ENCODE measurements around the gene WDFY2.
A peak's percentile ranks its signal among the peaks of the same experiment; 100 is the strongest.
"Not testable (repeated sequence)": the region's sequence is repeated elsewhere in the genome, so short reads cannot be mapped to it uniquely, and the experiment has no call there.

The WDFY2 gene, protein sequence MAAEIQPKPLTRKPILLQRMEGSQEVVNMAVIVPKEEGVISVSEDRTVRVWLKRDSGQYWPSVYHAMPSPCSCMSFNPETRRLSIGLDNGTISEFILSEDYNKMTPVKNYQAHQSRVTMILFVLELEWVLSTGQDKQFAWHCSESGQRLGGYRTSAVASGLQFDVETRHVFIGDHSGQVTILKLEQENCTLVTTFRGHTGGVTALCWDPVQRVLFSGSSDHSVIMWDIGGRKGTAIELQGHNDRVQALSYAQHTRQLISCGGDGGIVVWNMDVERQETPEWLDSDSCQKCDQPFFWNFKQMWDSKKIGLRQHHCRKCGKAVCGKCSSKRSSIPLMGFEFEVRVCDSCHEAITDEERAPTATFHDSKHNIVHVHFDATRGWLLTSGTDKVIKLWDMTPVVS

DNA sequence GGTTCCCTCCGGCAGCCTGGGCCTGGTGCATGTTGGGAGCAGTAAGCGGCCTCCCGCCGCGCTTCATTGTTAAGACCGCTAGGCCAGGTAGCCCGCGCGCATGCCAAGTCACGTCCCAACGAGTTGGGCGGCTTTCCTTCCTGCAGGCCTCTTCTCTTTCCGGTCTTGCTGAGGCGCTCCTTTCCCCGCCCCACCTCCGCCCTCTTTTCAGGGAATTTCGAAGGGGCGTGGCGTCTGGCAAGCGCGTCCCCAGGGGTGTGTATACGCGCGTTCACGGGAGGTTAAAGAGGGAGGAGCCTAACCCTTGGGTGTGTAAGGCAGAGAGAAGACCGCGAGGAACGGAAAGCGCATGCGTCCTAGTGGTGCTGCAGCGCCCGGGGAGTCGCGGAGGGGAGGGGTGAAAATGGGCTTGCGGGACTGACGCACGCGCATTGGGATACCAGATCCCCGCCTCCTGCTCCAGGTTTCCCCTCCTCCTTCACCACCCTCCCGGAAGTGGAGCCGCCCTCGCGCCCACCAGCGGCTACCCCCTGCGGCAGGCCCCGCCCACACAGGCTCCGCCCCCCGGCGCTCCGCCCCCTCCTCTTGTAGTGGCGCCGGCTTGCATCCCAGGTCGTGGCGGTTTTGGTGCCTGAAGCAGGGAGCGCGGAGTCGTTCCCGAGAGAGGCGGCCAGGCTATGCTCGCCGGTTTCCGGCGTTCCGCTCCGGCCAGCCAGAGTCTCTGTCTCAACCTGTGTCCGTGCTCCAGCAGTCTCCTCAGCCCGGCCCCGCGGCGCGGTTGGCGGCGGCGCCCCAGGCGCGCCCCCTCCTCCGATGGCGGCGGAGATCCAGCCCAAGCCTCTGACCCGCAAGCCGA, at the start of gene WDFY2:
Gene WDFY2, plus strand, starts transcription at position 588 of the 856 bp plus-strand sequence. Its CDS starts 226 bp downstream, at position 814.
- DNase-seq (ENCODE audit: low spot score), result peak; percentile 91

DNA sequence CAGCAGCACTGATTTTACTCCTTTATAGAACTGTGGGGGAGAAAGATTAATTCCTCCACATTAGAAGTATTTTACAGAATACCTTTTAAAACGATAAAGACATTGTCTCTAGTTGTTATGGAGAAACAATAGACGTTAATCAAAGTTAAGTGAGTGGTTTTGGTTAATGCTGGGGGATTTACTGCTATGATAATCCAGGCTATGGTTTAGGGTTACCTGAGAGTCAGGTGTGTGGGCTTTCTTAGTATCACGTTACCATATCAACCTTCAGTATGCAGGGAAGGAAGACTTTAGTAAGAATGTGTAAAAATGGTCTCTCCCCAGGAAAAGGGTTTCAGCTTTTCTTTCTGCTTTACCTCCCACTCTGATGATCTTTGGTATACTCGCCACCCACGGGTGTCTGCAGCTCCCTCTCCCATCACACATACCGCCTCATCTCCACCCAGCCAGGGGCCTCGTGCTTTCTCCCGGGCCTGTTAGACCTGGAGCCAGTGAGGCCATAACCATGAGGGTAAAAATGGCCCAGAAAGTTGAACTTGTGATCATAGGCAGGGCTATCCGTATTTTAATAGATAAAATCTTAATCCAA, 45.6 kb upstream of the WDFY2 start:
- DNase-seq (ENCODE audit: low spot score), result peak; percentile 29

DNA sequence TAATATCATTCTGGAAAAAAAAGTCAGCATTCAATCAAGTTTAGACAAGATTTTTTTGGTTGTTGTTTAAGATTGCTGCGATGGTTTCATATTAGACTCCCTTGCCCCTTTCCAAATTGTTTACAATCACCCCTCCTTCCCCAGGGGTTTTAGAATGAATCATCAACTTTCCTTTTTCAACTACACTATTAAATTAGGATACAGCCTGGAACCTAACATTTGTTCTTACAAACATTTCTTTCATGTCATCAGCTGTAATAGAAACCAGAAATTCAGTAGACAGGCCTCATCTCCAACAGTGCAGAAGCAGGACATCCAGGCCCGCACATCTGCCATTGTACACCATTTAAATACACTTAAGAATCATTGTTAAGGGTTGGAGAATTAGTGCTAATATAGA, 44.4 kb upstream of the WDFY2 start:
- no peak for DNase-seq (ENCODE audit: low spot score)

DNA sequence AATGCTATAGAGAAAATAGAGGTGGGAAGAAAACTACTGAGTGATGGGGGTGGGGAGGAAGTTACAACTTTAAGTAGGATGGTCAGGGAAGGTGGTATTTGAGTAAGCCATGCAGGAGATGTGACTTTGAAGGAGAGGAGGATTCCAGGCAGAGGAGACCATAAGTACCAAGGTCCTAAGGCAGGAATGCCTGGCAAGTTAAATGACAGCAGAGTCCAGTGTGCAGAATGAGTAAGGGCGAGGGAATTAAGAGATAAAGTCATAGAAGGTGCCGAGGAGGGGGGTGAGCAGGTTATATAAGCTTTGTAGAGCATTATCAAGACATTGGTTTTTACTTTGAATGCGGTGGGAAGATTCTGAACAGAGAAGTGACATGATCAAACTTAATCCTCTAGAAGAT, 43.2 kb upstream of the WDFY2 start:
- DNase-seq (ENCODE audit: low spot score), result no peak

DNA sequence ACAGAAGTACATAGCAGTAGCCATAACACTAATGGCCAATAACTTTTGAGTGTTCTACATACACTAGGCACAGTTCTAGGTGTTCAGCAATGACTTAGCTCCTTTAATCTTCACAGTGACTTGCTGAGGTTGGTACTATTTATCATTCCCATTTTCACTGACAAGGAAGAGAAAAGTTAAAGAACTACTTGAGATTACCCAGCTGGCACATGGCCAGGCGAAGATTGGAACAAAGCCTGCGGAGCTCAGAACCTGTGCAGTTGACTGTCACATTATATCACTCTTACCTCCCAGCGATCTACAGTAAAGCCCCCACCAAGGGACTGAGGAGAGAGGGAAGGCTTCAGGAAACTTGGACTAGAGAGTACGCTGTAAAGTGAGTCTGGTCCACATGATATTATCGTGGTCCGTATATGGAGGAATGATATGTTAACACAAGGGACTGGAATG, 42.4 kb upstream of the WDFY2 start:
- no peak for DNase-seq (ENCODE audit: low spot score)

DNA sequence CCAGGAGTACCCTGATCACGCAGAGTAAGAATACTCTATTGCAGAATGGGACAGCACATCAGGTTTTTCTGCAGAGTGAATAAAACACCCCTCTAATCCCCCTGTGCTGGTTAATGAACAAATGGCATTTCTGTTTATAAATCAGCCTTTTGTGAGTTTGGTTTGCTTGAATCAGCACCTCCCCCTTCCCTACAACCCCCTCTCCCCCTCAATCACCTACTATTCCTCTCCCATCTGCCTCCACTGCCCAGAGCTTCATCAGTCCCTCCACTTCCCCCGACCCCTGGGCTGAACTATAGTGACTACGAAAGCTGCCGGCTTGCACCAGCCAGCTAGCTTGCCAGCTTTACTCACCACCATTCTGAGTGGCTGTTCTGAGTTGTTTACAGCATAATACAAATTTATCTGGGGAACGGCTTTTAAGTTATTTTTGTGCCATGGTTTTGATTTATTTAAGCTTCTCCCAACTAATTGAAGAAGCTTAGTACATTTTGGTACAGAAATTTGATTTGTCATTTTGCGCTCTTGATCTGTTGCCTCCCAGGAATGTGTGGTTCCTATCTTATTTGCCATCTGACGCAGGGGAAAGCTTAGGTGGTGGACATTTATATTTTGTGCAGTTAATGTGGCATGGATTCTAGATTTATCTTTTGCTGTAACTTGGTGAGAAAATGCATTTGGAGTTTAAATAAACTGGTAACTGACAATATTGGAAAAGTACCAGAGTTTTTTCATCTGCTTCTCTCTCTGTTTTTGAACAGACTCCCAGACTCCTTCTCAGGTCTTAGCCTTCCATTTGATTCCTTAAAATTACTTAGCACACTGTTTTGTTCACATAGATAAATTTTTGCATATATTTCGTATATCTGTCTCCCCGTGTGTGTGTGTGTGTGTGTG, 41.7 kb upstream of the WDFY2 start:
- DNase-seq (ENCODE audit: low spot score), result peak; percentile 34

DNA sequence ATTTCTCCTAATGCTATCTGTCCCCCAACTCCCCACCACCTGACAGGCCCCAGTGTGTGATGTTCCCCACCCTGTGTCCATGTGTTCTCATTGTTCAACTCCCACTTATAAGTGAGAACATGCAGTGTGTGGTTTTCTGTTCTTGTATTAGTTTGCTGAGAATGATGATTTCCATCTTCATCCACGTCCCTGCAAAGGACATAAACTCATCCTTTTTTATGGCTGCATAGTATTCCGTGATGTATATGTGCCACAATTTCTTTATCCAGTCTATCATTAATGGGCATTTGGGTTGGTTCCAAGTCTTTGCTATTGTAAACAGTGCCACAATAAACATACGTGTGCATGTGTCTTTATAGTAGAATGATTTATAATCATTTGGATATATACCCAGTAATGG, 38.8 kb upstream of the WDFY2 start:
- DNase-seq (ENCODE audit: low spot score), result not testable (repeated sequence)

DNA sequence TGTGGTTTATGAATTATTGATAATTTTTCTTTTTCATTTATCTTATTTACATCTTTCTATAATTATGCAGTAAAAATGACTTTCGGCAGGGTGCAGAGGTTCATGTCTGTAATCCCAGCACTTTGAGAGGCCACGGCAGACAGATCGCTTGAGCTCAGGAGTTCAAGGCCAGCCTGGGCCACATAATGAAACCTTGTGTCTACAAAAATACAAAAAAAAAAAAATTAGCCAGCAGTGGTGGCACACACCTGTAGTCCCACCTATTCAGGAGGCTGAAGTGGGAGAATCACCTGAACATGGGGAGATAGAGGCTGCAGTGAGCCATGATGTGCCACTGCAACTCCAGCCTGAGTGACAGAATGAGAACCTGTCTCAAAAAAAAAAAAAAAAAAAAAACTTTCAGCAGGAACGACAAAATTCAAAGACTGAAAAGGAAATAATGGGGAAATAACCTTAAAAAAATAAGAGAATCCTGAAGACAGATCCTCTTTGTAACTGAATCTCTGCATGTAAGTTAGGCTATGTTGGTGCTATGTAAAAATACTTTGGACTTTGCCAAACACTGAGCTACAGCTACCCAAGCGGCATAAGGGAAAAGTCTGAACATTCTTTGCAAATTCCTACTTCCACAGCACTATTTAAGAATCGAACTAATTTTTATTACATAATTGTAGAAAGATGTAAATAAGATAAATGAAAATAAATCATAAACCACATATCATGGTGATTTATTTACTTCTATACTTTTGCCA, 36.7 kb upstream of the WDFY2 start:
- DNase-seq (ENCODE audit: low spot score), result no peak

DNA sequence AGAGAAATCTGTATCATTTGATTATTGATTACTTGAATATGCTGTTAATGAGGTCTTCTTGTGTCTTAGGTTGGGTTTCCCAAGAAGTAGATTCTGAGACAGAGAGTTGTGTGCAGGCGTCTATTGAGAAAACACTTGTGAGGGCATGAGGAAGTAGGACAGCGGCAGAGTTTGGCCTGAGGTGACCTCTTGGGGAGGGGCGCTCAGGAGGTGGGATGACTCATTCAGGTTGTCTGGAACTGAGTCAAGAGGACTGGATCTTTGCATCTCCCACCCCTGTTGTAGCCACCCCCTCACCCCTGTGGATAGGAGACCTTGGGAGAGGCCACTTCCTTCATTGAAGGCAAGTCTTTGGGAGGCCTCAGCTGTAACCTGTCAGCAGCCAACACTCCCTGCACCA, 35.2 kb upstream of the WDFY2 start:
- no peak for DNase-seq (ENCODE audit: low spot score)

DNA sequence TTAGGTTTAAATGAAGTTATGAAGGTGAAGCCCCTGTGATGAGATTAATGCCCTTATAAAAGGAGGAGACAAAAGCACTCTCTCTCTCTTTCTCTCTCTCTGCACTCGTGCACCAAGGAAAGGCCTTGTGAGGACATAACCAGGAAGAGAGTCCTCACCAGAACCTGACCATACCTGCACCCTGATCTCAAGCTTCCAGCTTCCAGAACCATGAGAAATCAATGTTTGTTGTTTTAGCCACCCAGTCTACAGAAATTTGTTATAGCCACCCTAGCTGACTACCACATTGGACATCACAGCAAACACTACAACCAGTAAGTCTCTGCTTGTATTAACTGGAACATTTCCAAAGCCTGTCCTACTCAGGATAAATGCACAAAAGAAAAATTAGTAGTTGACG, 34.7 kb upstream of the WDFY2 start:
- DNase-seq (ENCODE audit: low spot score), result no peak

DNA sequence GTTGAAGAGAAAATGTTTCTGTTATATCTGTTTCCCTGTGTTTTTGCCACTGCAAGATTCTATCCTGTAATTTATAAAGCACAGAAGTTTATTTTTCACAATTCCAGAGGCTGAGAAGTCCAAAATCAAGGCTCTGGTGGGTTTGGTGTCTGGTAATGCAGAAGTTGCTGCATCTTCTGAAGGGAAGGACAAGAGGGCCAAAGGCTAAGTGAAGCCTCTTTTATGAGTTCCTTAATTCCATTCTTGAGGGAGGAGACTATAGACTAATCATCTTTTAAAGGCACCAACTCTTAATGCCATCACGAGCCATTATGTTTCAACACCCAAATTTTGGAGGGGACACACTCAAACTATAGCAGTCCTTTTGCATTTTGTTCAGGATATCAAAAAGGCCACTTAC, 34.1 kb upstream of the WDFY2 start:
- DNase-seq (ENCODE audit: low spot score), result no peak

DNA sequence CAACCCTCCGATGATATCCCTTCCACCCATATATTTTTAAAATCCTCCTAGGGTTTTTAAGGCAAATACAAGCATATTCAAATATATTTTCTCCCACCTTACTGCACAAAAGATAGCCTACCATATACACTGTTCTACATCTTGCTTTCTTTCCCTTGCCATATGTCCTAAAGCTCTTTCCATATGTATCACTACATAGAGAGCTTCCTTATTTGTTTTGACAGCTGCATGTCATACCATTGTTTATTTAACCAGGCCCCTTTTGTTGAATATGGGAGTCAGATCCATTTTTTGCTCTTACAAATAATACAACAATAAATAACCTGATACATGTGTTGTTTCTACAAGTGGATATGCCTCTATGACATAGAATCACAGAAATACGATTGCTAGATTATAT, 32.8 kb upstream of the WDFY2 start:
- DNase-seq (ENCODE audit: low spot score), result no peak

DNA sequence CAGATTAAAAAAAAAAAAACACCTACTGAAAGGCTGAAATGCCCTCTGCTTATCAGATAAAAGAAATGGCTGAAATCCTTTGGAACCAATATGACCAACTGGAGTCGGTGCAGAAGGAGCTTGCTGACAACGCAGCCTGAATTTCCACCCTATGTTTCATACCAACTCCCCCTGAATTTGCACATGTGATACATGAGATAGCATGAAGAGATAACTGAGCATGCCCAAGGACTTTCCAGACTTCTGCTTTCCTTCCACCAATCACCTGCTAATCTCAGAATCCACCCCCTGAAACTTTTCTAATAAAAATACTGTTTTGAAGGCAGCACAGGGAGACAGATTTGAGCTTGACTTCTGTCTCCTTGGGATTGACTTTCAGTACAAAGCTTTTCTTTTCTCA, 32.2 kb upstream of the WDFY2 start:
- no peak for DNase-seq (ENCODE audit: low spot score)

DNA sequence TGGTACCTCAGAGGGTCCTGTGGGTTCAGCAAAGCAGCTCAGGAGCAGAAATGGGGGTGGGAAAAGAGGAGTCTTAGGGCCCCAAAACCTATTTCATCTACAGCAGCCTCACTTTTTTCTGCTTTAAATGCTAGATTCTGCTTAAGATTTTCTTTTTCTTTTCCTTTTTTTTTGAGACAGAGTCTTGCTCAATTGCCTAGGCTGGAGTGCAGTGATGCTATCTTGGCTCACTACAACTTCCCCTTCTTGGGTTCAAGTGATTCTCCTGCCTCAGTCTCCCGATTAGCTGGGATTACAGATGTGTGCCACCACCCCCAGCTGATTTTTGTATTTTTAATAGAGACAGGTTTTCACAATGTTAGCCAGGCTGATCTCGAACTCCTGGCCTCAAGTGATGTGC, 30.7 kb upstream of the WDFY2 start:
- DNase-seq (ENCODE audit: low spot score), result no peak

DNA sequence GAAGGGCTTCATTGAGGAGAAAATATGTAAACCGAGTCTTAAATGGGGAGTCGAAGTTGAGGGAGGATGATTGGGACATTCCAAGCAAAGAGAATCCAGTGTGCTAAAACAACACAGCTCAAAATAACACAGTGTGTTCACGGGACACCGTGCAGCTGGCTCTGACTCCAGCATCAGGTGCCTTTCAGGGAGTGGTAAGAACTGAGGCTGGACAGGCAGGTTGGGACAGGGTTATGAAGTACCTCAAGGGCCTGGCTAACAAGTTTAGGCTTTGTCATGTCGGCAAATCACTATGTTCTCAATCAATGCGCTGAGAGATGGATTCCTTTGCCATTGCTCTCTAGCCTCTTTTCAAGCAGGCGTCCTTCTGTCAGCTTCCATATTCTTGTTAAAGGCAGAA, 27.5 kb upstream of the WDFY2 start:
- DNase-seq (ENCODE audit: low spot score), result no peak

DNA sequence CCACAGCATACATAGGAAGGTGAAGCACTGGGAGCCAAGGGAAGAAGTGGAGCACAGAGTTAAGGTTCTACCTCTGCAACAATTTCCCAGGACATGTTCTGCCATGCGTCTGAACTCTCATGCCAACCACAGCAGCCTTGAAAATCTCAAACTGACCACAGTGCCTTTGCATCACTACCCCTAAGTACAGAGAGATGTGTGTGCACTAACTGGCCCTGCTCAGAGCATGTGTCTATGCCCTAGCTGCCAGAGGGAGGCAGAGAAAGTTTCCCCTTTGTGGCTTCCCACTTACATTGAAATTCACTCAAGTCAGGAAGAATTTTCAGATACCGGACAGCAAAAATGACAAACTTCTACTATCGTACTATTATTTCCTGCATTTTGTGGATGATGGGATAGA, 26.8 kb upstream of the WDFY2 start:
- DNase-seq (ENCODE audit: low spot score), result no peak

DNA sequence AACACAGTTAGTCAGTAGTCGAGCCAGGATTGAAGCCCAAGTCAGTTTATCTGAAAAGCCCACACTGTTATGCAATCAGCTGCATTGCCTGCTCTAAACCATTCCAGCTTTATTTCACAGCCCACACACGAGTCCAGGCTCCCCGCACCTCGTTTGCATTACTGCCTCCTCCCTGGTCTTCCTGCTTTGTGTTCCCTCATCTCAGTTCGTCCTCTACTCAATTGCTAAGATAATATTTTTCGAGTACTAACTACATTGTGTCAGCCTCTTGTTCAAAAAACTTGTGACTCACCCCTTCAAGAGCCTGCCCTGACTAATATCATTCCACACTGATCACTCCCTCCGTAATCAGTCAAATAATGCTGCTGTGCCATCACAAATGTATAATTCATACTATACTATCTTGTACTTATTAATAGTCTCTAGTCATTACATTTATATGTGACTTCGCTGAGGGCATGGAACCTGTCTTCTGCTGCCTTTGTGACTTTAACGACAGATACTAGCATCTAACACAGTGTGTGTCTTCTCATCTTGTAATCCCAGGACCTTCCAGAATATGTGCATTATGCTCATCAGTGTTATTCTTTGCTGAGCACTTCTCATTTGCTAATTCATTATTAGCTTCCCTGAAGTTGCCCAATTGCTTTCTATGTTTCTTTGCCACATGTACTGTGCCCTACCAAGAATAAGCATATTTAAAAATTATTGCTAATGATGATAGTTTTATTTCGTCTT, 26.2 kb upstream of the WDFY2 start:
- no peak for DNase-seq (ENCODE audit: low spot score)

DNA sequence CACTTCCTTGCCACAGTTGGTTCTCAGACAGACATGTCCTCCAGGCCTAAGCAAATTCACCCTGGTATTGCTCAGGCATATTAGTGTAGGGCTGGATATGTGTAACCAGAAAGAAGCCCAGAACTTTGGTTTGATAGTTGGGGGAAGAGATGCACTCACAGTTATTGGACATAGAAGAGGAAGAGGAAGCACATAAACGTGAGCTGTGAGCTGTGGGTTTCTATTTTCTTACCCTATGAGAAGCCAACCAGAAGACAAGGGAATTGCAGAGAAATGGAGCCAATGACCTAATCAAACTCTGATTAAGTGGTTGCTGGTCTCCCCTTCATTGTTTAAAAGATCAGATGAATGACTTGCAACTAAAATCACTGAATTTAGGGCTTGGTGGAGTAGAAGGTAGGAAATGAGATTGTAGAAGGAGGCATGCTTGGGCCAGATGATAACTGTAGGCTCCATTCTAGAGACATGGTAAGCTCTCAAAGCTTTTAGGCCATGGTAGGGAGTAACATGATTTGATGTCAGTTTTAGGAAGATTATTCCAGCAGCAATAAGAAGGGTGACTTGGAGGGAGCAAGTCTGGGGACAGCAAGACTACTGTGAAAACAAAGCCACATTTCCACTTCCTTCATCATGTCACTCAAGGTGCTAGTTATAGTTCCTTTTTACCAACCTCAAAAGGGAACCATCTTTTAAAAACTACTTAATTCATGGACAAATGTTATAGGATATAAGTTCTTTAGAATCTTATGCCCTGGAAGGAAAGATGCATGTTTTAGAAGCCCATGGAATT, 24.1 kb upstream of the WDFY2 start:
- no peak for DNase-seq (ENCODE audit: low spot score)

DNA sequence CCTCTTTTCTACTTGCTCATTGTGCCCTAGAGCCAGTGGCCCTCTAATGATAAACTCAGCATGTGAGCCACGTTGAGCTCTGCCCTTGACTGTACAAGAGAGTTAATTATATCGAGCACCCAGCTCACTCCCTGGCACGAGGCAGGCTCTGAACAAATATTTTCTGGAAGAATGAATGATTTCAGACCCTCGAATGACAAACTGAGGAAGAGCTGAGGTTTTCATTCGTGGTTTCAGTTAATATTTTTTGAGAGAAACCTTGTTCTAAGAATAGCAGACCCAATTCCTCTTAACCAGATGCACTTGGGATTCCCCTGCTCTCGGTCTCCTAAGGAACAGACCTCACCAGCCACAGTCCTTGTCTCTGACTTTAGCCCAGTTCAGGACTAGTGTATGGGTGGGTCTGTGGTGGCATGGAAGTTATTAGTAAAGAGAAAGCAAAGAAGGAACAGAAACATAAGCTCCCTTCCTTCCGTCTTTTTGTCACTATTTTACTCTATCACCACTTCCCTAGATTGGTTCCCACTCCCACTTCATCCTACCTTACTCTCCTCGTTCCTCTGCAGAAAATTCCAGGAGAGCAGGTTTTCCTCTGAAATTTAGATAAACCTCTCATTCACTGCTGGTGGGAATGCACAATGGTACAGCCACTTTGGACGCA, 22.1 kb upstream of the WDFY2 start:
- no peak for DNase-seq (ENCODE audit: low spot score)

Measured in iPS-NIHi11 (cell line).